ENCODE measurements around the gene MLEC.

The MLEC gene

DNA sequence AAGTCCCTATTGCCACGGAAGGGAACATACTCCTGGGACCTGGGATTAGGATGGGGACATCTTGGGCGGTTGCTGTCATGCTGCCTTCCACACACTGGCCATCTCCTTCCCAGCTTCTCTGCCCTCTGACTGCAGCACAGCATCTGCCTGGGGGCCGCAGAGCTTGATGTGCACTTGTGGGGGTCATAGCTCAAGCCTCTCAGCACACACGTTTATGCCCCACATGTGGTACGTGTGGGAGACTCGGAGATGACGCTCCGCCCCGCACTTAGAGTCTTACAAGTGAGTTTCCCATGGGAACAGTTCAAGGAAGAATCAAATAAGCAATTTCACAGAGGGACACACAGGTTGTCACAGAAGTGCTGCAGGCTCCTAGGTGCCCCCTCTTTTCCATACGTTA is 47.3 kb downstream of the MLEC start:
- no peak overlapping the region for H3K4me3 ChIP-seq (replicated peaks; ENCODE audit: low read depth, low read length)
- TF ChIP-seq, protein P1, sequence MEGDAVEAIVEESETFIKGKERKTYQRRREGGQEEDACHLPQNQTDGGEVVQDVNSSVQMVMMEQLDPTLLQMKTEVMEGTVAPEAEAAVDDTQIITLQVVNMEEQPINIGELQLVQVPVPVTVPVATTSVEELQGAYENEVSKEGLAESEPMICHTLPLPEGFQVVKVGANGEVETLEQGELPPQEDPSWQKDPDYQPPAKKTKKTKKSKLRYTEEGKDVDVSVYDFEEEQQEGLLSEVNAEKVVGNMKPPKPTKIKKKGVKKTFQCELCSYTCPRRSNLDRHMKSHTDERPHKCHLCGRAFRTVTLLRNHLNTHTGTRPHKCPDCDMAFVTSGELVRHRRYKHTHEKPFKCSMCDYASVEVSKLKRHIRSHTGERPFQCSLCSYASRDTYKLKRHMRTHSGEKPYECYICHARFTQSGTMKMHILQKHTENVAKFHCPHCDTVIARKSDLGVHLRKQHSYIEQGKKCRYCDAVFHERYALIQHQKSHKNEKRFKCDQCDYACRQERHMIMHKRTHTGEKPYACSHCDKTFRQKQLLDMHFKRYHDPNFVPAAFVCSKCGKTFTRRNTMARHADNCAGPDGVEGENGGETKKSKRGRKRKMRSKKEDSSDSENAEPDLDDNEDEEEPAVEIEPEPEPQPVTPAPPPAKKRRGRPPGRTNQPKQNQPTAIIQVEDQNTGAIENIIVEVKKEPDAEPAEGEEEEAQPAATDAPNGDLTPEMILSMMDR (IDR thresholded peaks at IDR 0.05; ENCODE audit: low read depth, low read length, missing control alignments) = no peak
- no peak for DNase-seq (ENCODE audit: extremely low read depth, low read depth)

DNA sequence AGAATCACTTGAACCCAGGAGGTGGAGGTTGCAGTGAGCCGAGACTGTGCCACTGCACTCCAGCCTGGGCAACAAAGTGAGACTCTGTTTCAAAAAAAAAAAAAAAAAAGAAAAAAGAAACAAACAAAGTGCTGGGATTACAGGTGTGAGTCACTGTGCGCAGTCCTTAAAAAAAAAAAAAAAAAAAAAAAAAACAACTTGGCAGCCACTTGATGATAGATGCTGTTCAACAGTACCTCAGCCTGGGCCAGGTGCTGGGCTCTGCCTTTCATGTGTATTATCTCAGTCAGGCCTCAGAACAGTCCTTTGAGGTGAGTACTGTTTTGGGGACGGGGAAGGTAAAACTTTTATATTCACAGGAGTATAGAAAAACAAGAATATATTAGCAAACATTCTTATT is 48.2 kb downstream of the MLEC start:
- H3K4me3 ChIP-seq (replicated peaks; ENCODE audit: low read depth, low read length) = no peak overlapping the region
- no peak for DNase-seq (ENCODE audit: extremely low read depth, low read depth)
- TF ChIP-seq, protein P1 (IDR thresholded peaks at IDR 0.05; ENCODE audit: low read depth, low read length, missing control alignments) = no peak

DNA sequence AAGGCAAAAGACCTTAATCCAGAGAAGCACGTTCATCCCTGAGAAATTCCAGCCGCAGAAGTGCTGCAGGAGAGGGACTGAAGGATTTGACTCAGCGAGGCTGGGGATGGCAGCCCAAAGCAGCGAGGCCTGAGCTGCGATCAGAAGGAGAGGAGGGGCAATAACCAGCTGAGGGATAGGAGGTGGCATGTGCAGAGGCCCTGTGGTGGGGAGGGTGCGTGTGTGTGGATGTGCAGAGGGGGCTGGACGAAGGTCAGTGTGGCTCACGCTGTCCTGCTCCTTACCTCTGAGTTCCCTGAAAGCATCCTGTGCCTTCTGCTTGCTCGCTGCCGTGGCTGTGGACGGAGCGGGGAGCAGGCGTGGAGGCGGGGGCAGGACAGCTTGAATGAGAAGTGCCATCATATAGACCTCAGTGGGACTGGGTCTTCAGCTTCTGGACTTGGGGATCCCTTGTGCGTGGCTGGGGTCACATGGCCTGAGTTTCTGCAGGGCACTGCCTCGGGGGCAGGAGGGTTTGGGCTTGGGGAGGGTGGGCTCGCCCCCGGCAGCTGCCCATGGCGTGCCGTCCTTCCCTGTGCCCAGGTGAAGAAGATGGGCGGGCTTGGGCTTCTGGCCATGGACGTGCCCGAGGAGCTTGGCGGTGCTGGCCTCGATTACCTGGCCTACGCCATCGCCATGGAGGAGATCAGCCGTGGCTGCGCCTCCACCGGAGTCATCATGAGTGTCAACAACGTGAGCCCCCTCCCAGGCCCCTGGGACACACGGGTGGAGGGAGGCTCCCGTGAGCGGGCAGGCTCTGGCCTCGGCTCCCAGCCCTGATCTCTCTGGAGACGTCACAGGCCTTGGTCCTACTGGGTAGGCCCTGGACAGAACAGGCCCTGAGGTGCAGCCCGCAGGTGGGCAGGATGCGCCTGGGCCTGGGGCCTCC is 49.7 kb downstream of the MLEC start:
- no peak for DNase-seq (ENCODE audit: extremely low read depth, low read depth)
- no peak overlapping the region for H3K4me3 ChIP-seq (replicated peaks; ENCODE audit: low read depth, low read length)
- TF ChIP-seq, protein P1 (IDR thresholded peaks at IDR 0.05; ENCODE audit: low read depth, low read length, missing control alignments) = no peak

DNA sequence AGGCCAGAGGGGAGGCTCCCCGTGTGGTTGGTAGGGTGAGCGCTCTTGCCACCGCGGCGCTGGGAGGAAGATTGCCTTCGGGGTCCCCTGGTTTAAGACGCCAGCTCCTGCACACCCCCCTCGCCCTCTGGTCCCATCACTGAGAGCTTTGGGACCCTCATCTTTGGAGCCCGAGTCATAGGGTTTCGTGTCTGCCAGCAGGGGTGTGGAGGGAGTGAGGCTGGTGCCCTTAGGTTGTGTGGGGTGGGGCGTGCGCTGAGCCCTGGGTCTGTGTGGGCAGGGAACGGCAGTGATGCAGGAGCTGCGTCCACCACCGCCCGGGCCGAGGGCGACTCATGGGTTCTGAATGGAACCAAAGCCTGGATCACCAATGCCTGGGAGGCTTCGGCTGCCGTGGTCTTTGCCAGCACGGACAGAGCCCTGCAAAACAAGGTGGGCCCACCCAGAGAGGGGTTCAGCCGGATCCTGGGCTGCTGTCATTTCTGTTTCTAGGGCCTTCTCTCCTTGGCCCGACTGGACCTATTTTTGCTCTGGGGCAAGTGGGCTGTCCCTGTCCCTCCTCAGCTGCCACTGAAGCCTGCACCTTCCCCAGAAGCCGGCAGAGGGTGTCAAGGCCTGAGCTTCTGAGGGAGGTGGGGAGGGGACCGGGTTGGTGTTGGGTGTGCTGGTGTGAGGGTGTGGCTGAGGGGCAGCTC is 50.8 kb downstream of the MLEC start:
- H3K4me3 ChIP-seq (replicated peaks; ENCODE audit: low read depth, low read length) = no peak overlapping the region
- DNase-seq (ENCODE audit: extremely low read depth, low read depth) = no peak
- TF ChIP-seq, protein P1 (IDR thresholded peaks at IDR 0.05; ENCODE audit: low read depth, low read length, missing control alignments) = peak; percentile 35

- TF ChIP-seq, protein P1 (IDR thresholded peaks at IDR 0.05; ENCODE audit: low read depth, low read length, missing control alignments) = no peak
- no peak for DNase-seq (ENCODE audit: extremely low read depth, low read depth)
- no peak overlapping the region for H3K4me3 ChIP-seq (replicated peaks; ENCODE audit: low read depth, low read length)
These were observed 51.5 kb downstream of the MLEC start for GRCh38 chr12:120738252-120739030.

GRCh38 chr12:120739031-120739762 is 52.2 kb downstream of the MLEC start:
- H3K4me3 ChIP-seq (replicated peaks; ENCODE audit: low read depth, low read length) = no peak overlapping the region
- TF ChIP-seq, protein P1 (IDR thresholded peaks at IDR 0.05; ENCODE audit: low read depth, low read length, missing control alignments) = no peak
- DNase-seq (ENCODE audit: extremely low read depth, low read depth) = no peak
